DMS114 treated with DMSO at 0.1 percent for 48 hours (cell line): ENCODE measurements around the gene PLXNA4.

Source experiments
- DNase-seq: peaks from one replicate; lab custom pipeline; 2025; ENCODE audit not compliant: unreplicated experiment; lab: John Stamatoyannopoulos, UW

Gene PLXNA4

DNA sequence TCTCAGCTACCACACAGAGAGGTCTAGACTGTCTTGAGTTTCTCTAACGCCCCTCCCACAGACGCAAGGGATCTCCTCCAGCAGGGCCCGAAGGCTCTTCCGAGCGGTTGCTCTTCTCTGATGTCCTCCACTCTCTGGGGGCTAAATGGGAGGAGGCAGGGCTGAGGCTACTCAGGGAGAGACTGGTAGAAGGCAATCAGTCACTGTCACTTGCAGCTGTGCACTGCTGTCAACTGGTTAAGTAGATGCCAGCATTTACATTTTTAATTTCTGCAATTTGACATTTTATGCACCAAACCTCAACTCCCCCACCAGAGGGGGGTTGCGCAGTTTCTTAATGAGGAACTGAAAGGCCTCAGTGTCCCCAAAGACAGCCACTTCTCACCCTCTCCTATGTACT lies 442.8 kb downstream of the PLXNA4 start:
- DNase-seq = no peak

DNA sequence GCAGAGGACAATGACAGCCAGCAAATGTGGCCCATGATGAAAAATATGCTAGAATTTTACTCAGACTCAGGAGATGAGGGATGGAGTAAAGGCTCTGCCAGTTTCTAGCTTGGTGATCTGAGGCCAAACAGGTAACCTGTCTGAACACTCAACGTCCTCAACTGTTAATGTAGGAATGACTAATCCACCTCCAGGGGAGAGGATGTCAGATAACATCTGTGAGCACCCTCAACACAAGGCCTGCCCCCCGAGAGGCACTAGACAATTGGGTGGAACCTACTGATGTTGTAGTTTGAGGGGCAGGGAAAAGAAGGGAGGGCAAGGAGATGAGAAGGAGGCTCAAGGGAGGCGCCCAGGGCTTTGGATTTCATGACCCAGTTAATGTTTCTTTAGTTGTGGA lies 445.1 kb downstream of the PLXNA4 start:
- DNase-seq = no peak

DNA sequence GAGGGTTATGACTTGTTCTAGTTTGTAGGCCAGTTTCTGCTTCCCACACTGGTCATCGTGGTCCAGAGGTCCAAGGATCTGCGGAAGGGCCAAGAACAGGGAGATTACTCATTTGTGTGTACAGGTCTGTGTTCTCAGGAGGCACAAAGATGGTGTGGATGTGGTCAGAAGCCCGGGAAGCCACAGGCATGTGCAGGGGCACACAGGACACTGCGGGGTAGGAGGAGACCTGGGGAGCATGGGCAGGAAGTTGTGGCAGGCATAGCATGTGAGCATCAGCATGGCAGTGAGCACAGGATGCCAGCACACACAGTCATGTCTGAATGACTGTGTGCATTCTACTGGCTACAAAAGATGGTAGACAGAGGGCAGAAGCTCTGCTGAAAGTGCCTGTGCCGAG lies 445.8 kb downstream of the PLXNA4 start:
- DNase-seq = no peak

DNA sequence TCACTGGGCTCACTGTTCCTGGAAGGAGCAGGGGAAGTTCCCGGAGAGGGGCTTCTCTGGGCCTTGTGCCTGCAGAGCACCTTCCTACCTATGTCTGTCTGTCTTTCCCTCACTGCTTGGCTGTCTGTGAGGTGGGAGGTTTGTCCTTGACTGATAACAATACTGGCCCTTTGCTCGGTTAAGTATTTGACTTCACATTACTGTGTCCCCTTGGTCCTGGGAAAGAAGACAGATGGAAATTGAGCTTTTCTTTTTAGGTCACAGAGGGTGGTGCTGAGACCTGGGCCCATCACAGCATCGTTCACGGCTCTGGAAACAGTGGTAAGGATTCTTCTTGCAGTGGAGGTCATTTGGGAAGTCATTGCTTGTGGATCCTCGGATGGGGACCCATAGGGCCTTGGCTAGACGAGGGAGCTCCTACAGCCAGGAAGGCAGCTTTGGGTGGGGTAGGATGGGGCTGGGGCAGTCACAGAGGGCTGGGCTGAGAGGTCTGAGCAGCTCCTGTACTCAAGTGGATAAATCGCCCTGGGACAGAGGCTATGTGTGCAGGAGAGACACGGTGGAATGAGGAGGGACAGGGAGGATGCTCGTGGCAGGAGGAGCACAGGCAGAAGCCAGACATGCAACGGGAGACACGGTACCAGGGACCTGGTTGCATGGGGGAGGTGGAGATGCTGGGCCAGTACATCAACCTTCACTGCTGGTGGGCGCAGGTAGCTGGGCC lies 450.2 kb downstream of the PLXNA4 start:
- DNase-seq = no peak

DNA sequence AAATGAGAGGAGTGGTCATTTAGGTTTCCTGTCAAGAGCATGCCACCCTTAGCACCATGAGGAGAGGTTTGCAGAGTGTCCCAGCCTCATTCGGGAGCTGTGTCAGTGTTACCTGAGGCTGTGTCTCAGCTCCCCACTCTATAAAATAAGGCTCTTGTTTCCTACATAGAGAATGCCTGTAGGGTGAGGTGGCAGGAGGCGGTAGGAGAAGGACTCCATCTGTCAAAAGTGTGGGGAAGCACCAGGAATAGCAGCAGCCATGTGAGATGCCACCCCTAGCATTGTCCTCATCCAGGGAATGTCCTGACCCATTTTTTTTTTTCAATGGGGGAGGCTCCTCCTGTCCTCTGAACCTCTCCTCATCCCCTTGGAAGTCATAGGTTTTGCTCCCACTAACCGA lies 451.2 kb downstream of the PLXNA4 start:
- DNase-seq = no peak

GRCh38 chr7:132124575-132124974 lies 451.7 kb downstream of the PLXNA4 start:
- no peak for DNase-seq

DNA sequence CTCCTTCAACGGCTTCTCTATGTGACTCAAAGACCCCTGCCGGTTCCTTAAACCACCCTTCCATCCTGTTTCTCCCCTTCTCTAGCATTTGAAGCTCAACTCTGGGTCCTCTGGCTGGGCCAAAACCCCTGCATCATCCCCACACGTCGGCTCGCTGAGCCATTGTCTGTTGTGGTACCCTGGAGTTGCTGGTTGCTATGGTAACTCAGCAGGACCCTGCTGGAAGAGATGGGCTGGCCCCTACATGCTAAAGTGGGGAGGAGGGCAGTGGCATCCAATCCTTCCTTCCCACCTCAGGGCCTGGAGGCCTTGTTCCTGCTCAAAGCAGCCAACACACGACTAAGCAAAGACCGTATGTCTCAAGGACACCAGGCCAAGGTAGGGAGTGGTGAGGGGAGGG lies 452.5 kb downstream of the PLXNA4 start:
- DNase-seq = no peak

GRCh38 chr7:132122901-132123300 lies 453.4 kb downstream of the PLXNA4 start:
- no peak for DNase-seq

DNA sequence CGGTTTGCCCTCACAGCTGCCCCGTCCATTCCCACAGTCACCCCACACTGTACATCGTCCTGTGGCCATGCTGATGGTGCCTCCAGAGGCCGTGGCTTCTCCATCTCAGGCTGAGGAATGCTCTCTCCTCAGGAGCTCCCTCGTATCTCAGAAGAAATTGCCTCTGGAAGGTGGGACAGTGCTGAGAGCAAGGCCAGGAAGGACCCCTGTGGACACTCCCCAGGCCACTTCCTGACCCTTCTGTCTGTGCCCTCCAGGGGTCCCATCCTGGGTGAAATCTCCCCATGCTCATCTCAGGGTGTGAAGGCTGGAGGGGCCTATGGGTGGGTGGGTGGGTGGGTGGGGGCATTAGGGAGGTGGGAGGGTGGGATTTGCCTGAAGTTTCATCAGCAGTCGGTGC lies 454.3 kb downstream of the PLXNA4 start:
- no peak for DNase-seq

GRCh38 chr7:132118641-132119040 lies 457.6 kb downstream of the PLXNA4 start:
- DNase-seq = no peak

- DNase-seq = no peak
Observed at GRCh38 chr7:132117636-132118035, 458.6 kb downstream of the PLXNA4 start.

DNA sequence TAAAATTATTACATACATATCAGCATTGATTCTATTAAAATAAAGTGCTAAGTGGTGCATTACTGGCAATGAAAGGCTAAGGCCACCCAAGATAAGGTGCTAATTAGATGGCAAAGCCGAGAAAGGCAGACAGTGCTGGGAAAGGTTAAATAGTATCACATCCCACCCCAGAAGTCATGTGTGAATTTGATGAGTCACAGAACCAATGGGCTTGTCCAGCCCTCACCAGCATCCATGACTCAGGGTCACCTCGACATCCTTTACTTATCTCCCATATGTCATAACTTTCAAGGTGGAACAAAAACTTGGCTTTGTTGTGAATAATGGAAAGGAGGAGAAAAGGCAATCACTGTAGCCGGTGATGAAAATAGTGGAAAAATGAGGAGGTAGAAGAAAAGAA lies 459.1 kb downstream of the PLXNA4 start:
- DNase-seq = no peak

DNA sequence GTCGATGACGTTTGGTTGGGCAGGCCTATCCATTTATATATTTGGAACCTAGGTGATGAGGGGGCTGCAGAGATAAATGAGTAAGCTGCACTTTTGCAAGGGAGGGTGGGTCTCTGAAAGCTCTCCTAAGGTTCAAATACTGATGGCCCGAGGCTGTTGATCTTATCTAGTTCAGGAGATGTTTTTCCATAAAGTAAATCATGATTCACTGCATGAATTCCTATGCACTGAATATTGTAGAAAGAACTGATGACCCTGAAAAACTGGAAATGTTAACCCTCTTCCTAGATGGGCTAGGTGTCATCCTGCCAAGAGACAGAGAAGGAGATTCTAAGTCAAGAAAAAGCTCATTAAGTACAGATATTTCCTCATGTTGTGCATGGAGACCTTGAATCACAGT lies 459.9 kb downstream of the PLXNA4 start:
- DNase-seq = no peak

- DNase-seq = no peak
Observed at GRCh38 chr7:132115758-132116157, 460.5 kb downstream of the PLXNA4 start.

GRCh38 chr7:132115028-132115427 lies 461.2 kb downstream of the PLXNA4 start:
- DNase-seq = no peak

DNA sequence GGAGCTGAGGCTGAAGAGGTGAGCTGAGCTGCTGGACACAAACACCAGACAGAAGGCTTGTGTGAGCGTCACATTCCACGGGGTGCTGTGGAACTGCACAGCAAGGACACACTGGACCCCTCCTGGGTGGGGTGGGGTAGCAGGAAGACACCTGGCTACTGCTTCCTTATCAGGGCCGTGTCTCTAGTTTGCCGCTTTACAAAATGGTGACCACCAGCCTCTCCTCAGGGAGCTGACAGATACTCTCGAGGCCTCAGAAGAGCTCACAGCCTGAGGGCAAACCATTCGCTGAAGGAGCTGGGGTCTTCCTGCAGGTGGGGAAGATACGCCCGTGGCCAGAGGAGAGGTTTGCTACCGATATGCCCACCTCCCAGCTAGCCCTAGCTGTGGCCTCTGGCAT lies 461.9 kb downstream of the PLXNA4 start:
- no peak for DNase-seq

GRCh38 chr7:132113536-132114371 lies 462.5 kb downstream of the PLXNA4 start:
- DNase-seq = no peak

DNA sequence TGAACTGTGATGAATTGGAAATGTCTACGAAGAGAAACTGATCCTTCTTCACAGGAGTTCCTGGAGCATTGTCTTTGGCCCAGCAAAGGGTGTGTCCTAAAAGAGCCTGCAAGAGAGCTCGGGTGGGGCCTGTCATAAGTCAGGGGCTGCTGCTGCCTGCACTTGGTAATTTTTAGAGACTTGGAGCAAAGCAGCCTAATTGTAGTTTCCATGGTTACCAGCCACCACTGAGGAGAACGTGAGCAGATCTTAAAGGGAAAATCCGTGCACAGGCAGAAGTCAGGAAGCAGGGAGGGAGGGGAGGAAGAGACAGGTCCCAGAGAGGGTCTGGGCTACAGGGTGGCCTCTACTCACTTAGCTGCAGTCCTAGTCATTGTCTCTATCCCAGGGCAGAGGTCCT lies 463.6 kb downstream of the PLXNA4 start:
- no peak for DNase-seq

GRCh38 chr7:132112106-132112505 lies 464.2 kb downstream of the PLXNA4 start:
- no peak for DNase-seq

- no peak for DNase-seq
Observed at GRCh38 chr7:132110692-132111091, 465.6 kb downstream of the PLXNA4 start.

GRCh38 chr7:132109769-132110168 lies 466.5 kb downstream of the PLXNA4 start:
- no peak for DNase-seq

DNA sequence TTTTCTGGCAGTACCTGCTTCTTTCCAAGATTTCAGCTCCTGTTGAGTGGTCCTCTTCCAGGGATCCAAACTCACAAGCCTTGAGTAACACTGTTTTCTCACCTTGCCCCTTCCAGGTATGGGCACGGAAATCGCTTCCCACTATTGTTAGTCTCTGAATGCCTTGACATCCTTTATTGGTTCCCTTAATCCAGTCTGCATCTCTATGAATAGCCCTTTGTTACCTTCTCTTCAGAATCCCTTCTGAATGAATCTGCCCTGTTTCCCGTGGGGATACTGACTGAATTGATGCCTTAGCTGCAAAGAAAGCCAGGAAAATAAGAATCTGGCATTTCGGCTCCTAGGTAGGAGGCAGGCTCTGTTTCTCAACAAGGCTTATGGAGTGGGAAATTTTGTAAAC lies 467.7 kb downstream of the PLXNA4 start:
- no peak for DNase-seq

GRCh38 chr7:132106491-132106890 lies 469.8 kb downstream of the PLXNA4 start:
- DNase-seq = no peak
